Left renal pelvis (tissue), 4 donors: ENCODE results near the gene SRXN1. TPM values are rescaled to one million over a fixed set of nuclear protein-coding genes. Genes with fewer than 3 reads are reported as not detected.

Source experiments
- DNase-seq, 4 donors: peaks; one replicate each; pipeline ENCODE4 v3.0.0-alpha.2; 2013; ENCODE audit warnings: low read depth in 4 of 4, low spot score in 3 of 4
- polyA plus RNA-seq, 4 donors: library from polyadenylated mRNA; unstranded; fragments of 120-200 nt; gene quantifications; one replicate each; pipeline ENCODE4 v1.2.1, GENCODE V29; 2013; ENCODE audit not compliant: insufficient read length in 4 of 4

The SRXN1 gene
- polyA plus RNA-seq, 4 donors, result 11.0 to 31.1 (median 12.6) TPM

DNA sequence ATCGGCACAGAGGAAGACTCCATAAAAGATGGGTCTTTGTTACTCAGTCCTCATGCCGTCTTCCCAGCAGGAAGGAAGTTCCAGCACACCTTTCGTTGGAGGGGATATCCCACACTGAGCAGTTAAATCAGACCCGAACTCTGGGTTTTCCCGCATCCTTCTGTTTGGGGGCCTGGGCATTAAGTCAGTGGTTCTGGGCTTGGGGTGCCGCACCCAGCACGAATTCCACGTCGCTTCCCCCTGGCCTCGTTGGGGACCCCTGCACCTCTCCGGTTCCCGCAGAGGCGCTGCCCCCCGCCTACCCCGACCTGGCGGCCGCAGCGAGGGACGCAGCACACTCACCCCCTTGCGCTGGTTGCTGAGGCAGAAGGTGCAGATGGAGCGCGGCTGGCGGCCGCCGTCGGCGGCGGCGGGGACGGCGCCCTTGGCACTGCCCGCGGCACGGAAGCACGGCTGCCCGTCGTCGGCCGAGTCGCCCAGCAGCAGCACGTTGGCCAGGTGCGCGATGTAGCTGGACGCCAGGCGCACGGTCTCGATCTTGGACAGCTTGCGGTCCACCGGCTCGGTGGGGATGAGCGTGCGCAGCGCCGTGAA, 43.5 kb downstream of the SRXN1 start:
- no peak for DNase-seq

DNA sequence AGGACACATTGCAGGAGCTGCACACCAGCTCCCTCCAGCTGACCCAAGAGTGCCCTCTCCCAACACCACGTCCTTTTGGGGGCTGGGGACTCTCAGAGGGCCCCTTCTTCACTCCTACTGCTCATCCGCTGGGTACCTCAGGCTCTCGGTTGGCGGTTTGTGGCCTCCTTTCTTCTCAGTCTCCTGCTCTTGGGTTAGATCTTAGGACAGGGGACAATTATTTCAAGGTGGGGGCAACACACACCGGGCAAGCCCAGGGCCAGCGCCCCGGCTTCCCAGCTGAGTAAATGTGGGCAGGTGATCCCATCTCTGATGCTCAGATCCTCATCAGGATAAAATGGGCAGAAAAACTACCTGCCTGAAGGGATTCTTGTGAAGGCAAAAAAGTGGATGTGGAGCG, 44.0 kb downstream of the SRXN1 start:
- no peak for DNase-seq

DNA sequence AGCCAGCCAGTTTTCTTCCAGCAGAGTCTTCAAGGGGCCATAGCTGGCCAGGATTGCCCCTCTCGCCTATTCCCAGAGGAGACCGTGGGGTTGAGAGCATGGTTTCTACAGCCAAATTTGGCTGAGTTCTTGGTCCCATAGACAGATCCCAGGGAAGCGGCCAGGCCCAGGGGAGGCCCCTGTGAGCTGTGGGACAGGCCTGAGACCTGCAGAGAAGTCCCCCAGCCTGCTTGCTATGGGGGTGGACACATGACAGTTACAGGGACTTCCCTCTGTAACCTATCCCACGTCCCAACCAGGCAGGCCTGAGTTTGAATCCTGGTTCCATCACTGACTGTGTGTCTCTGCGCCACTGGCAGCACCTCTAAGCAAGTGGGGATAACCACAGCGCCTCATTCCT, 45.5 kb downstream of the SRXN1 start:
- no peak for DNase-seq

- no peak for DNase-seq
Observed at GRCh38 chr20:605237-605636, 47.8 kb downstream of the SRXN1 start.

- DNase-seq, result no peak
Observed at GRCh38 chr20:603116-603640, 49.8 kb downstream of the SRXN1 start.

DNA sequence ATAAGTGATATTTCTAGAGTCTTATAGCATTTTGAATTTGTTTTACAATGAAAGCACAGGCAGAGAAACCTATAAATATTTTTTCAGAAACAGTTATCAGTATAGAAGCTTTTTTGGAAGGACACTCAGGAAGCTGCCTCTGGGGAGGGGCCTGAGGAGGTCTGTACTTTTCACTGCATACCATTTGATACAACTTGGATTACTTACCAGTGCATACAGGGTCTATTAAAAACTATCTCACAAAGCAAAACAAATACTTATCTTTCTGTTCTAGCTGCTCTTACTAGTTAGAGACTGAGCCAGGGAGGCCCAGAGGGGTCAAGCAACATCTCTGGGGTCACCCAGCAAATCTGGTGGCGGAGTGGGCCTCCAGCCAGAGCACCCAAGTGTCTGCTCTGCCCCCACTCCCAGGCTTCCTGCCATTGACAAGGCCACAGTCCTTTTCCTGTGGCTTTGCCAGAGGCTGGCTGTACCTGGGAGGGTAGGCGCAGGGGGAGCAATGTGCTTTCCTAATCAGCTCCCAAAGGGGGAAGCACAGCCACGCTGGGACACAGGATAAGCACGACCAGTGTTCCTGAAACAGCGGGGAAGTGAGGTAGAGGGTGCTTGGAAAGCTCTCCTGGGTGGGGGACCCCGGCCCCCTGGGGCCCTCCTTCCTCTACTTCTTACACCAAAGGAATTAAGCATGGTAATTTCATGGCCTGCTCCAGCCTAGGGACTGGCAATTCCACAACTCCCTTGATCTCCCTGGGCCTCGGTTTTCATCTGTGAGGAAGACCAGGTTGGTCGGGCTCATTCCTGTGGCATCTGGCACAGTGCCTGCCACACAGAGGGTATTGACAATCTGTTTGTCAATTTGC, 50.7 kb downstream of the SRXN1 start:
- no peak for DNase-seq

DNA sequence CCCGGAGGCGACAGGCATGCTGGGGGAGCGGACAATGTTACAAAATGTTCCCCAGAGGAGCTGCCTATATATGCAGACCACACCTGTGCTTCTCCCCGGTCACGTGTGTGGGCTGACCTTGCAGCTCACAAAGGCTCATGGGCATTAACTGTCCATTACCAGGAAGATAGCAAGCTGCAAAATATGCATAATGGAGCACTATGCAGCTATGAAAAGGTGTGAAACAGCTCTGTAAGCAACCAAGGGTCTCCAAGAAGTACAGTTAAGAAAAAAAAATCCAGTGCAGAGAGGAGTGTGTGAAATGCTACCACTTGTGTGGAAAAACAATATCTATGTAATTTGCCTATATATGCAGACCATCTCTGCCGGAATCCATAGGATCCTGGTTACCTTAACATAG, 52.3 kb downstream of the SRXN1 start:
- no peak for DNase-seq

GRCh38 chr20:600141-600540, 52.9 kb downstream of the SRXN1 start:
- DNase-seq, result no peak

DNA sequence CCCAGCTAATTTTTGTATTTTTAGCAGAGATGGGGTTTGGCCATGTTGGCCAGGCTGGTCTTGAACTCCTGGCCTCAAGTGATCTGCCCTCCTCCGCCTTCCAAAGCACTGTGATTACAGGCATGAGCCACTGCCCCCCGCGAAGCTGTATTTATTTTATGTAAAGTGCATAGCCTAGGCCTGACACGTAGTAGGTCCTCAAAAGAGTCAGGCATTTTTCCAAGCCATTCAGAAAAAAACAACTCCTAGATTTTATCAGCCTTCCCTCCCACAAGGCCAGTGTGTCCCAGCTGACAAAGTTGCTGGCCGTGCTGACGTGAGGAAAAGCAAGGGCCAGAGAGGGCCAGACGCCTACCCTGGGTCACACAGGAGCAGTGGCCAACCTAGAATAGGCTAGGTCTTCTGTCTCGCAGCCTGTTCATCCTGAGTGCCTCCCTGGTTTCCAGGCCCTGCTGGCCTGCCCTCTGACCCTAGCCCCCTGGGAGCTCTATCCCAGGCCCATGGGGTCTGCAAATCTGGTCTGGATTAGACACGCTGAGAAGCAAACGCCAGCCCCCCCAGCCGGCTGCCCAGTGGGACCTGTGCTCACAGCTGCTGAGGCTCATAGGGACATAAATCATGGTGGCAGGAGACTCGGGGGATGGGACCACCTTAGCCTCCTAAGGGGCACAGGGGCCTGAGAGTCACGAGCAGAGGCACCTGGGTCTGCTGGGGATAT, 54.7 kb downstream of the SRXN1 start:
- DNase-seq, result no peak

GRCh38 chr20:597560-597959, 55.4 kb downstream of the SRXN1 start:
- DNase-seq, result no peak

Other genes starting within 250 kb of the SRXN1 start
- gene RBCK1, start 244.9 kb downstream of the SRXN1 start, polyA plus RNA-seq, result 100 to 1,000 TPM in 1 of 4 donors, 10 to 100 TPM in 3; 67.9 to 109 (median 84.3) TPM
- 10 to 100 TPM; 31.1 to 37.0 (median 34.4) TPM for gene TBC1D20, start 190.7 kb downstream of the SRXN1 start, polyA plus RNA-seq
- 100 to 1,000 TPM; 111 to 158 (median 146) TPM for gene CSNK2A1, start 109.4 kb downstream of the SRXN1 start, polyA plus RNA-seq
- 1 to 10 TPM; 1.3 to 1.7 (median 1.4) TPM for gene TCF15, start 42.9 kb downstream of the SRXN1 start, polyA plus RNA-seq
- gene SCRT2, start 22.6 kb upstream of the SRXN1 start, polyA plus RNA-seq, result under 1 TPM in 1 of 4 donors, not detected in 3; 0.06 TPM
- 1 to 10 TPM in 3 of 4 donors, under 1 TPM in 1; 0.22 to 6.4 (median 4.0) TPM for gene SLC52A3, start 115.3 kb upstream of the SRXN1 start, polyA plus RNA-seq
- 10 to 100 TPM in 1 of 4 donors, 1 to 10 TPM in 3; 5.0 to 13.2 (median 7.9) TPM for gene FAM110A, start 180.5 kb upstream of the SRXN1 start, polyA plus RNA-seq